ENCODE measurements around the gene CDSN. TPM values are rescaled to one million over a fixed set of nuclear protein-coding genes. Genes with fewer than 3 reads are reported as not detected.

The CDSN gene
- polyA plus RNA-seq, 1 donor (not counting 4 experiments of a cell fraction or from before 2014, with no cell fraction given), result 4.0 TPM

- DNase-seq (ENCODE audit: low read depth, low spot score) (peak; percentile 88), FAIRE-seq (peak; percentile 97)
- TF ChIP-seq, protein P1, sequence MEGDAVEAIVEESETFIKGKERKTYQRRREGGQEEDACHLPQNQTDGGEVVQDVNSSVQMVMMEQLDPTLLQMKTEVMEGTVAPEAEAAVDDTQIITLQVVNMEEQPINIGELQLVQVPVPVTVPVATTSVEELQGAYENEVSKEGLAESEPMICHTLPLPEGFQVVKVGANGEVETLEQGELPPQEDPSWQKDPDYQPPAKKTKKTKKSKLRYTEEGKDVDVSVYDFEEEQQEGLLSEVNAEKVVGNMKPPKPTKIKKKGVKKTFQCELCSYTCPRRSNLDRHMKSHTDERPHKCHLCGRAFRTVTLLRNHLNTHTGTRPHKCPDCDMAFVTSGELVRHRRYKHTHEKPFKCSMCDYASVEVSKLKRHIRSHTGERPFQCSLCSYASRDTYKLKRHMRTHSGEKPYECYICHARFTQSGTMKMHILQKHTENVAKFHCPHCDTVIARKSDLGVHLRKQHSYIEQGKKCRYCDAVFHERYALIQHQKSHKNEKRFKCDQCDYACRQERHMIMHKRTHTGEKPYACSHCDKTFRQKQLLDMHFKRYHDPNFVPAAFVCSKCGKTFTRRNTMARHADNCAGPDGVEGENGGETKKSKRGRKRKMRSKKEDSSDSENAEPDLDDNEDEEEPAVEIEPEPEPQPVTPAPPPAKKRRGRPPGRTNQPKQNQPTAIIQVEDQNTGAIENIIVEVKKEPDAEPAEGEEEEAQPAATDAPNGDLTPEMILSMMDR (optimal IDR thresholded peaks at IDR 0.05 in 1 of 3, IDR thresholded peaks at IDR 0.05 in 1 of 3, conservative IDR thresholded peaks at IDR 0.05 in 1 of 3; ENCODE audit: extremely low read depth in 1 of 3, insufficient read depth in 2 of 3, low read length in 3 of 3), result no peak
- no peak for TF ChIP-seq EZH2 (IDR thresholded peaks at IDR 0.05; ENCODE audit: low read length)
- H3K9me1 ChIP-seq (ENCODE audit: control insufficient read depth, extremely low read depth, insufficient read depth, low read length), result no peaks in the 10 kb centered on the region
- peaks cover 35% of the 10 kb centered on the region for H3K79me2 ChIP-seq (ENCODE audit: control insufficient read depth, insufficient read depth, low read length)
- no peaks in the 10 kb centered on the region for H3K27me3 ChIP-seq (ENCODE audit: control insufficient read depth, extremely low read depth, insufficient read depth, low read length)
- H3K27ac ChIP-seq (ENCODE audit: control insufficient read depth, insufficient read depth, low read length), result peak within 1 kb of the TSS; percentile 91
- H3K4me2 ChIP-seq (ENCODE audit: control insufficient read depth, extremely low read depth, insufficient read depth, low read depth, low read length), result peak within 1 kb of the TSS; percentile 99
- peak within 1 kb of the TSS; percentile 57 to 85 (median 82) for H3K4me3 ChIP-seq (ENCODE audit: control insufficient read depth in 2 of 3, extremely low read depth in 1 of 3, insufficient read depth in 2 of 3, low read depth in 1 of 3, low read length in 3 of 3)
- H3K4me1 ChIP-seq (ENCODE audit: control insufficient read depth, extremely low read depth, insufficient read depth, low read length), result peaks cover 38% of the 10 kb centered on the region
- no peaks in the 10 kb centered on the region for H4K20me1 ChIP-seq (ENCODE audit: control insufficient read depth, extremely low read depth, insufficient read depth, low read length)
- peaks cover 8 to 10% of the 10 kb centered on the region in 2 experiments for H3K36me3 ChIP-seq (ENCODE audit: control insufficient read depth in 2 of 2, extremely low read depth in 1 of 2, insufficient read depth in 2 of 2, low read length in 2 of 2)
- H2AFZ ChIP-seq (ENCODE audit: control insufficient read depth, low read length), result peak within 1 kb of the TSS; percentile 76
- dilution Hi-C loops (cut with MboI; ENCODE audit: extremely low pct_ligation_motif_present, low sequenced_read_pairs), result no loop called here
- peak within 1 kb of the TSS; percentile 89 for H3K9ac ChIP-seq (ENCODE audit: control insufficient read depth, extremely low read depth, insufficient read depth, low read length)
- H3K9me3 ChIP-seq (ENCODE audit: control insufficient read depth, low read depth, low read length), result no peaks in the 10 kb centered on the region
Observed at GRCh38 chr6:31114541-31114878, 5.7 kb downstream of the CDSN start, which contains the start of gene PSORS1C1. Gene PSORS1C1, plus strand, starts transcription at chr6:31114800. Its CDS starts 14,833 bp downstream, at chr6:31129633.

- Histone ChIP-seq H3K27ac (ENCODE audit: control insufficient read depth, insufficient read depth, low read length) (peak overlapping the region; percentile 91), H3K79me2 (ENCODE audit: control insufficient read depth, insufficient read depth, low read length) (peaks cover 32% of the 10 kb centered on the region), H3K27me3 (ENCODE audit: control insufficient read depth, extremely low read depth, insufficient read depth, low read length) (no peaks in the 10 kb centered on the region), H3K4me1 (ENCODE audit: control insufficient read depth, extremely low read depth, insufficient read depth, low read length) (peaks cover 38% of the 10 kb centered on the region), H3K9me1 (ENCODE audit: control insufficient read depth, extremely low read depth, insufficient read depth, low read length) (no peaks in the 10 kb centered on the region), H3K4me2 (ENCODE audit: control insufficient read depth, extremely low read depth, insufficient read depth, low read depth, low read length) (peak overlapping the region; percentile 99), H3K9me3 (ENCODE audit: control insufficient read depth, low read depth, low read length) (no peaks in the 10 kb centered on the region), H3K9ac (ENCODE audit: control insufficient read depth, extremely low read depth, insufficient read depth, low read length) (peak overlapping the region; percentile 89), H4K20me1 (ENCODE audit: control insufficient read depth, extremely low read depth, insufficient read depth, low read length) (no peaks in the 10 kb centered on the region), H3K4me3 (ENCODE audit: control insufficient read depth in 2 of 3, extremely low read depth in 1 of 3, insufficient read depth in 2 of 3, low read depth in 1 of 3, low read length in 3 of 3) (peak overlapping the region in 2 of 3 experiments; percentile 57 to 82), H3K36me3 (ENCODE audit: control insufficient read depth in 2 of 2, extremely low read depth in 1 of 2, insufficient read depth in 2 of 2, low read length in 2 of 2) (peaks cover 6 to 10% of the 10 kb centered on the region in 2 experiments), H2AFZ (ENCODE audit: control insufficient read depth, low read length) (peak overlapping the region; percentile 76)
- TF ChIP-seq EZH2 (IDR thresholded peaks at IDR 0.05; ENCODE audit: low read length), result no peak
- TF ChIP-seq, protein P1 (optimal IDR thresholded peaks at IDR 0.05 in 1 of 3, IDR thresholded peaks at IDR 0.05 in 1 of 3, conservative IDR thresholded peaks at IDR 0.05 in 1 of 3; ENCODE audit: extremely low read depth in 1 of 3, insufficient read depth in 2 of 3, low read length in 3 of 3), result no peak
- dilution Hi-C loops (cut with MboI; ENCODE audit: extremely low pct_ligation_motif_present, low sequenced_read_pairs), result no loop called here
- no peak for DNase-seq (ENCODE audit: low read depth, low spot score)
- peak; percentile 53 for FAIRE-seq
Observed at GRCh38 chr6:31113861-31114540, 6.2 kb downstream of the CDSN start.
